GM13976 (cell line): ENCODE data around the gene CYREN.
A peak's percentile ranks its signal among the peaks of the same experiment; 100 is the strongest.

Experiments used
- DNase-seq: peaks from one replicate; pipeline ENCODE4 v3.0.0; 2012; ENCODE audit warnings: low spot score
- CTCF ChIP-seq: IDR thresholded peaks from 2 replicates; pipeline ENCODE4 v1.5.1; 2012; ENCODE audit warnings: borderline replicate concordance, mild to moderate bottlenecking; ENCODE audit not compliant: insufficient read depth; ENCODE audit errors: extremely low read depth, missing control alignments, control extremely low read depth
- in situ Hi-C: fragments of 300-500 bp; cut with MboI; formaldehyde crosslinking; loops from one replicate; pipeline ENCODE4 v1.12.0; 2022; ENCODE audit warnings: low sequenced_read_pairs, mixed read lengths, inconsistent platforms; ENCODE audit not compliant: unreplicated experiment

Gene CYREN

GRCh38 chr7:135197906-135198655 lies 27.6 kb upstream of the CYREN start:
- TF ChIP-seq CTCF = no peak
- DNase-seq = no peak
- in situ Hi-C loops = no loop called here

- TF ChIP-seq CTCF = no peak
- DNase-seq = no peak
- in situ Hi-C loops = no loop called here
These were observed 26.8 kb upstream of the CYREN start for GRCh38 chr7:135197343-135197742.

DNA sequence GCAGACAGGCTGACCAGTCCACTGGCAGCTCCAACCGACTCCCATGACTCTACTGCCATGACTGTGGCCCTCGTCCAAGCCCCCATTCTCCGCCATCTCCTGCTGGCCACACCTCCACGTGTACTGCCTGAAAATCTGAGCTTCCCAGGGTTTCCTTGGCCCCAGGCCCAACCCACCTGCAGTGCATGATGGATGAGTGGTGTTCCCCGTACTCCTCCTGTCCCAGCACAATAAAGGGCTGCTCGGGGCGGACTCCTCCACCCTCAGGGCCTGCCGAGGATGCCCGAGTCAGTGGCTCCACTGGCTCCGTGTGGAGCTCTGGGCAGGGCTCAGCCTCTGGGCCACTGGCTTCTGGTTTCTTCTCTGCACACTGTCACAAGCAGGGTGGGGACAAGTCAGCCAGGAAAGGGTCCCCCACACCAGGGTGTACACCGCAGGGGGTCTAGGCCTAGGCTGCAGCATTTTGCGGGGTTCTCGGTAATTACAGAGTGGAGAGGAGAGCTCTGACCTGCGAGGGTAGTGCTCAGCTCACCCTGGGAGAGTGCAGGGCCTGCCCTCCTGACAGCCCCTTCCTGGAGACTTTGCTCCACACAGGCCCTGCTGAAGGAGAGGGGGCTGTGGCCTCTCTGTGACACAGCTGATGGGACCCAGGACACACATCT lies 25.6 kb upstream of the CYREN start:
- TF ChIP-seq CTCF = no peak
- in situ Hi-C loops = no loop called here
- DNase-seq = no peak

DNA sequence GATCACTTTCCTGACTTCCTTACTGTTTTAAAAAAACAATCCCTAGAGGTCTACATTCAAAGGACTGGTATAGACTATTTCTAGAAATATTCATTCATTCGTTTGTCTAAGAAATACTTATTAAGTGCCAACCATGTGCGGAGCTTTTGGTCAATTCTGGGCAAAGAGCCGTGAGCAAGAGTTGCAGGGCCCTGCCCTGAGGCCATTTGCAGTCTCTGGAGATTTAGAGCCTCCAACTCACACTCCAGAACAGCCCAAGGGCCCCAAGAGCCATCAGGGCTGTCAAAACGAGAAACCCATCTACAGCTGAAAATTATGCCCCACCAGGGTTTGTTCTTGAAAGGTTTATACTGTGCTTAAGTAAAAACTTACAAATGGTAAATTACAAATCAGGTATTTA lies 24.6 kb upstream of the CYREN start:
- TF ChIP-seq CTCF = no peak
- in situ Hi-C loops = no loop called here

DNA sequence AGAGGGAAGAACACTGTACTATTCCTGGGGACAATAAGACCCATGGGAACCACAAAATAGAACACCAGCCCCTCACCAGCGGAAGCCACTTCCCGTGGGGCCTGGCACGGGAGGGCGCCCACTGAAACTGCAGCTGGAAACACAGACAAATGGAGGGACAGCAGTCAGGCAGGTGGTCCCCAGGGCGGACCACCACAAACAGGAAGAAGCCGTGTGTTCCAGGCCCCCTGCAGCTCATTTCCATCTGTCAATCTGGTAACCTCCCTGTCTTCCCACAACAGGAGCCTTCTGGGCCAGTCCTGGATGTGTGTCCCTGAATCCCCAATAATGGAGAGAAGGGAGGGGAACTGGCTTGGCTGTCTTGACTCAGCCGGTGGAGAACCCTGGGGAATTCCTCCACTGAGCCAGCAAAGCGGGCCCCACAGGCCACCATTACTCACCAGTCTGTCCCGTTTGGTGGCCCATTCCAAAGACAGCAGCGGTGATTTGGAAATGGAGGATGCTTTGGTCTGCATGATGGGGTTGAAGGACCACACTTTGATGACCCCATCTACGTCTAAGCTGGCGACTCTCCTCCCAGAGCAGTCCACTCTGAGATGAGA lies 24.1 kb upstream of the CYREN start:
- peak; percentile 27 for DNase-seq
- TF ChIP-seq CTCF = no peak
- in situ Hi-C loops = no loop called here

More for the DNA sequence above, 24.6 kb upstream of the CYREN start:
- no peak for DNase-seq

DNA sequence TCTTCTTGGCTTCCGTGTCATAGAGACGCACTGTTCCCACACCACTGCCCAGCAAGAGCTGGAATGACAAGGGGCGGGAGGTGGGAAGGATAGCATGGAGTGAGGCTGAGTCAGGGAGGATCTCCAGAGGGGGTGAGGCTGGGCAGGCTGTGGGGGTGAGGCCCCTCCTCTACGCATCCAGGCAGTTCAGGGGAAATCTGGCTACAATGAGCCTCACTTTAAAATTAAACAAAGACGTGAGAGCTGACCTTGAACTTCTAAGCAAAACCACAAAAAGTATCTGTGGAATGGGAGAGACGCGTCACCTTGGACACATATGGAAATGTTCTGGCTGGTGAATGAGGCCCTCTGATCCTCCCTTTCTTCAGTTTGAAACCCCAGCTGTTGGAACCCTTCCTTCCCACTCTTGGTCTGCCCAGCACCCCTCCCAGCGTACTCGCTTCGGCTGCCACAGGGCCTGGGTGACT lies 23.1 kb upstream of the CYREN start:
- no peak for TF ChIP-seq CTCF
- DNase-seq = no peak
- in situ Hi-C loops = no loop called here
